H9 (cell line): ENCODE results near the gene OR2A7. TPM values are rescaled to one million over a fixed set of nuclear protein-coding genes. Genes with fewer than 3 reads are reported as not detected.
"Not testable (repeated sequence)": the region's sequence is repeated elsewhere in the genome, so short reads cannot be mapped to it uniquely, and the experiment has no call there.

Experiments
- DNase-seq: peaks from one replicate; pipeline ENCODE4 v3.0.0-alpha.2; 2017
- H2AFZ ChIP-seq: one replicate; pipeline ENCODE4 v1.6.1; 2013; ENCODE audit warnings: mild to moderate bottlenecking, low read length, control low read depth, moderate library complexity
- H2AK5ac ChIP-seq: 2 replicates; pipeline ENCODE4 v1.6.1; 2013; ENCODE audit warnings: low read length, control low read depth, mixed read lengths; ENCODE audit not compliant: insufficient read length
- H2BK120ac ChIP-seq: one replicate; pipeline ENCODE4 v1.6.1; 2013; ENCODE audit warnings: low read depth, mild to moderate bottlenecking, low read length, control low read depth, inconsistent platforms; ENCODE audit not compliant: poor library complexity, severe bottlenecking
- H2BK12ac ChIP-seq: 2 replicates; pipeline ENCODE4 v1.6.1; 2013; ENCODE audit warnings: low read length, control low read depth, mixed read lengths, low read depth; ENCODE audit not compliant: insufficient read length
- H2BK15ac ChIP-seq: 2 replicates; pipeline ENCODE4 v1.6.1; 2013; ENCODE audit warnings: low read depth, low read length, control low read depth
- H2BK20ac ChIP-seq: one replicate; pipeline ENCODE4 v1.6.1; 2013; ENCODE audit warnings: low read depth, mild to moderate bottlenecking, low read length, control low read depth, inconsistent platforms; ENCODE audit not compliant: poor library complexity, severe bottlenecking
- H2BK5ac ChIP-seq: 2 replicates; pipeline ENCODE4 v1.6.1; 2013; ENCODE audit warnings: low read length, control low read depth, mixed read lengths; ENCODE audit not compliant: insufficient read length
- H3K14ac ChIP-seq: 2 replicates; pipeline ENCODE4 v1.6.1; 2013; ENCODE audit warnings: low read length, control low read depth; ENCODE audit not compliant: insufficient read depth
- H3K18ac ChIP-seq: 2 replicates; pipeline ENCODE4 v1.6.1; 2013; ENCODE audit warnings: low read depth, mild to moderate bottlenecking, mixed read lengths, low read length, control low read depth; ENCODE audit not compliant: insufficient read length
- H3K23ac ChIP-seq: 2 replicates; pipeline ENCODE4 v1.6.1; 2013; ENCODE audit warnings: low read length, control low read depth, mixed read lengths, low read depth; ENCODE audit not compliant: insufficient read length
- H3K23me2 ChIP-seq: 2 replicates; pipeline ENCODE4 v1.6.1; 2013; ENCODE audit warnings: low read depth, mild to moderate bottlenecking, mixed read lengths, low read length, control low read depth; ENCODE audit not compliant: insufficient read length, poor library complexity, severe bottlenecking
- H3K27ac ChIP-seq: 2 replicates; pipeline ENCODE4 v1.5.1; 2013; ENCODE audit warnings: low read length, control low read depth, mixed read lengths, low read depth; ENCODE audit not compliant: insufficient read length
- H3K27me3 ChIP-seq: 2 replicates; pipeline ENCODE4 v1.6.1; 2013; ENCODE audit warnings: low read length, control low read depth, inconsistent platforms; ENCODE audit not compliant: insufficient read depth
- H3K4ac ChIP-seq: 2 replicates; pipeline ENCODE4 v1.6.1; 2013; ENCODE audit warnings: low read depth, mild to moderate bottlenecking, control low read depth, inconsistent platforms, low read length, moderate library complexity
- H3K4me1 ChIP-seq: 2 replicates; pipeline ENCODE4 v1.6.1; 2013; ENCODE audit warnings: low read length, control low read depth, inconsistent platforms; ENCODE audit not compliant: insufficient read depth
- H3K4me2 ChIP-seq: 2 replicates; pipeline ENCODE4 v1.6.1; 2013; ENCODE audit warnings: low read length, control low read depth, mixed read lengths; ENCODE audit not compliant: insufficient read length, insufficient read depth
- H3K56ac ChIP-seq: 2 replicates; pipeline ENCODE4 v1.6.1; 2013; ENCODE audit warnings: low read depth, mild to moderate bottlenecking, mixed read lengths, low read length, control low read depth; ENCODE audit not compliant: insufficient read length
- H3K79me1 ChIP-seq: 2 replicates; pipeline ENCODE4 v1.6.1; 2013; ENCODE audit warnings: low read depth, mild to moderate bottlenecking, moderate library complexity, low read length, control low read depth, inconsistent platforms; ENCODE audit not compliant: insufficient read depth, poor library complexity, severe bottlenecking
- H3K79me2 ChIP-seq: 2 replicates; pipeline ENCODE4 v1.6.1; 2013; ENCODE audit warnings: low read length, control low read depth, inconsistent platforms; ENCODE audit not compliant: insufficient read depth
- H3K9ac ChIP-seq: 2 replicates; pipeline ENCODE4 v1.6.1; 2013; ENCODE audit warnings: low read length, control low read depth, mixed read lengths; ENCODE audit not compliant: insufficient read length; ENCODE audit errors: extremely low read depth
- H3K9me3 ChIP-seq: one replicate; pipeline ENCODE4 v1.6.1; 2013; ENCODE audit warnings: low read depth, low read length, inconsistent platforms; ENCODE audit not compliant: control insufficient read depth
- H3T11ph ChIP-seq: one replicate; pipeline ENCODE4 v1.6.1; 2013; ENCODE audit warnings: mild to moderate bottlenecking, low read length, control low read depth, inconsistent platforms
- H4K20me1 ChIP-seq: one replicate; pipeline ENCODE4 v1.6.1; 2013; ENCODE audit not compliant: control insufficient read depth, insufficient read length, insufficient read depth
- H4K5ac ChIP-seq: 2 replicates; pipeline ENCODE4 v1.6.1; 2013; ENCODE audit warnings: low read depth, mild to moderate bottlenecking, mixed read lengths, low read length, control low read depth; ENCODE audit not compliant: insufficient read length
- H4K8ac ChIP-seq: replicated peaks from 2 replicates; pipeline ENCODE4 v1.6.1; 2013; ENCODE audit warnings: low read length, control low read depth, mixed read lengths, low read depth; ENCODE audit not compliant: insufficient read length
- H4K91ac ChIP-seq: 2 replicates; pipeline ENCODE4 v1.6.1; 2013; ENCODE audit warnings: low read depth, mild to moderate bottlenecking, moderate library complexity, mixed read lengths, low read length, control low read depth; ENCODE audit not compliant: insufficient read length
- H3K27ac Mint-ChIP-seq, 3 experiments: 2 replicates in 2 of 3; 3 replicates in 1 of 3; pipeline ENCODE4 v1.8.0; 2020 to 2021; ENCODE audit warnings: mixed read lengths in 3 of 3, mild to moderate bottlenecking in 1 of 3, moderate library complexity in 1 of 3
- H3K27me3 Mint-ChIP-seq: 2 replicates; pipeline ENCODE4 v1.8.0; 2021; ENCODE audit warnings: low read depth, mild to moderate bottlenecking, moderate library complexity, mixed read lengths
- H3K36me3 Mint-ChIP-seq, 3 experiments: 2 replicates in 2 of 3; 3 replicates in 1 of 3; pipeline ENCODE4 v1.8.0; 2020 to 2021; ENCODE audit warnings: low read depth in 3 of 3, mixed read lengths in 3 of 3; ENCODE audit not compliant: insufficient read depth in 1 of 3
- H3K4me1 Mint-ChIP-seq, 2 experiments: 2 replicates each; pipeline ENCODE4 v1.8.0; 2020; ENCODE audit warnings: mixed read lengths in 2 of 2
- H3K4me3 Mint-ChIP-seq, 2 experiments: 2 replicates in 1 of 2; 3 replicates in 1 of 2; pipeline ENCODE4 v1.8.0; 2020 to 2021; ENCODE audit warnings: mild to moderate bottlenecking in 2 of 2, mixed read lengths in 2 of 2, moderate library complexity in 1 of 2
- H3K9me3 Mint-ChIP-seq, 2 experiments: 2 replicates in 1 of 2; 3 replicates in 1 of 2; pipeline ENCODE4 v1.8.0; 2020; ENCODE audit warnings: mild to moderate bottlenecking in 2 of 2, mixed read lengths in 2 of 2, moderate library complexity in 1 of 2
- WGBS: extraction: QIAGEN DNeasy Blood & Tissue Kit; methylation state at CpG from one replicate; pipeline ENCODE4 v1.1.7; 2013; ENCODE audit warnings: missing lambda C conversion rate, low lambda C conversion rate, mixed read lengths; ENCODE audit not compliant: insufficient read length; ENCODE audit errors: extremely low coverage; 5-methylcytosine and 5-hydroxymethylcytosine counted together
- total RNA-seq: library from RNA; stranded (reverse); gene quantifications from 2 replicates; pipeline ENCODE4 v1.2.1, GENCODE V29; 2021

OR2A7 gene
- total RNA-seq, 1 experiment from 2014 or later = 2.5 TPM

DNA sequence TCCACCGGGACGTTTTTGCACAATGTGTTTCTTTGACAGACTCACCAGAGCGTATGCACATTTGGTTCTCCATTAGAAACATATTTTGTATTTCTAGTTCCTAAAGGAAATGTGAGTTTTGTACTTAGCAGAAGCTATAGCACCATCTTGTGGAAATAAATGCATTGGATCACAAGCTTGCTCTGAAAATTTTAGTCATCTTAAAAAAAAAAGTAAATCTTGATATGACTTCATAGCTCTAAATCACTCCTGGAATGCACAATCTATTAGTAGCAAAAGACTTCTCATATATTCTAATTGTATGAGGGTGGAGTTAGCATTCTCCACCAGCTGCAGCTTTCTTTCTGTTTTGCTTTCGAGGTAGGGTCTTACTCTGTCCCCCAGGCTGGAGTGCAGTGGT is 45.4 kb downstream of the OR2A7 start:
- H3K27ac ChIP-seq, H3K27me3 ChIP-seq, H3K18ac ChIP-seq, H3K4ac ChIP-seq, H2BK120ac ChIP-seq, H3K4me3 Mint-ChIP-seq, H3K9ac ChIP-seq, H2BK15ac ChIP-seq, H3K36me3 Mint-ChIP-seq, H3K79me1 ChIP-seq, H4K91ac ChIP-seq, H2BK5ac ChIP-seq, H3K23ac ChIP-seq, H3K9me3 ChIP-seq, H3K79me2 ChIP-seq, H3K4me1 Mint-ChIP-seq, H3K9me3 Mint-ChIP-seq, H4K20me1 ChIP-seq, H3K14ac ChIP-seq, H2AK5ac ChIP-seq, H3K4me1 ChIP-seq, H4K5ac ChIP-seq, H3K56ac ChIP-seq, H3K4me2 ChIP-seq, H2BK20ac ChIP-seq, H3K23me2 ChIP-seq, H2AFZ ChIP-seq, H3T11ph ChIP-seq, H4K8ac ChIP-seq, H2BK12ac ChIP-seq, H3K27me3 Mint-ChIP-seq, H3K27ac Mint-ChIP-seq, DNase-seq: not testable (repeated sequence)
- no CpG with 5 or more reads among the region's 4 CpGs for WGBS

- not testable (repeated sequence) for H3K9me3 Mint-ChIP-seq, H3K56ac ChIP-seq, H3K79me2 ChIP-seq, H3K79me1 ChIP-seq, H2BK5ac ChIP-seq, H3K4me1 Mint-ChIP-seq, H4K8ac ChIP-seq, H3K4me2 ChIP-seq, H4K5ac ChIP-seq, H3K23me2 ChIP-seq, H3K27me3 Mint-ChIP-seq, H3K4me1 ChIP-seq, H3K4ac ChIP-seq, H2BK12ac ChIP-seq, H2BK20ac ChIP-seq, H3K27me3 ChIP-seq, H3K14ac ChIP-seq, H4K20me1 ChIP-seq, H2BK120ac ChIP-seq, H3K36me3 Mint-ChIP-seq, H3T11ph ChIP-seq, H2AK5ac ChIP-seq, H2BK15ac ChIP-seq, H3K18ac ChIP-seq, H3K9me3 ChIP-seq, H3K9ac ChIP-seq, H2AFZ ChIP-seq, H3K4me3 Mint-ChIP-seq, H4K91ac ChIP-seq, H3K27ac ChIP-seq, H3K23ac ChIP-seq
- H3K27ac Mint-ChIP-seq = peak overlapping the region in 2 of 3 experiments; percentile 12 to 81; a peak in 2 of 7 replicates
- WGBS = no CpG with 5 or more reads among the region's 1 CpG
- DNase-seq = peak; percentile 14
These were observed 46.0 kb downstream of the OR2A7 start for GRCh38 chr7:144218581-144218980.

DNA sequence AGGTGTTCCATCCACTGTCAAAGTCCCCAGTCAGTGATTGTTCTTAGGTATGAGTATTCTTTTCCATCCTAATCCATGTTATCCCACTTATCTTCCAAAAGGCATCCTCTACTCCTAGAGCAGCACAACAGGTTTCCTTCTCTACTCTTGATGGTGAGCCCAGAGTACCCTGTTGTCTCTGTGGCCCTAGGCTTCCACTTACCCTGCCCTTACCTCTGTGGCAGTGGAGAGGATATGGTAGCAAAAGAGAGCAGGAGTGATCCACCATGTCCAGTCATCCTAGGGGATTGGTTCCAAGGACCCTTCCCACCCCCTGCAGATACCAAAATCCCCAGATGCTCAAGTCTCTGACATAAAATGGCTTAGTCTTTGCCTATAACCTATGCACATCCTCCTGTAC is 47.4 kb downstream of the OR2A7 start:
- not testable (repeated sequence) for H4K5ac ChIP-seq, H3K27ac ChIP-seq, H2BK15ac ChIP-seq, H4K20me1 ChIP-seq, H4K8ac ChIP-seq, H3K23me2 ChIP-seq, H3K56ac ChIP-seq, H3K4me1 Mint-ChIP-seq, H2AFZ ChIP-seq, H2AK5ac ChIP-seq, H3K18ac ChIP-seq, H3K14ac ChIP-seq, H3K27me3 ChIP-seq, H3K79me1 ChIP-seq, H2BK12ac ChIP-seq, DNase-seq, H4K91ac ChIP-seq, H2BK5ac ChIP-seq, H3K36me3 Mint-ChIP-seq, H3K9me3 Mint-ChIP-seq, H2BK20ac ChIP-seq, H3K27ac Mint-ChIP-seq, H3K9ac ChIP-seq, H2BK120ac ChIP-seq, H3K9me3 ChIP-seq, H3K23ac ChIP-seq, H3K4me3 Mint-ChIP-seq, H3K4ac ChIP-seq, H3K27me3 Mint-ChIP-seq, H3K4me2 ChIP-seq, H3K4me1 ChIP-seq, H3T11ph ChIP-seq, H3K79me2 ChIP-seq
